Dermis blood vessel endothelial cell (primary cell): ENCODE results near the gene MAS1. TPM values are rescaled to one million over a fixed set of nuclear protein-coding genes. Genes with fewer than 3 reads are reported as not detected.

Experiments used
- DNase-seq: peaks from one replicate; pipeline ENCODE4 v3.0.0; 2010
- total RNA-seq: library from RNA; depleted of rRNA; stranded (reverse); fragments of >200 nt; gene quantifications from 2 replicates; pipeline ENCODE4 v1.2.3, GENCODE V29; 2014

MAS1 gene
- total RNA-seq, 1 donor from 2014 or later = not detected

- no peak for DNase-seq
Observed at GRCh38 chr6:159880412-159880975, 10.3 kb upstream of the MAS1 start.

- DNase-seq = no peak
Observed at GRCh38 chr6:159884720-159885119, 6.1 kb upstream of the MAS1 start.

GRCh38 chr6:159886270-159886669, 4.5 kb upstream of the MAS1 start:
- DNase-seq = no peak

- no peak for DNase-seq
Observed at GRCh38 chr6:159887146-159887545, 3.6 kb upstream of the MAS1 start.

GRCh38 chr6:159887761-159888160, 3.0 kb upstream of the MAS1 start:
- DNase-seq = no peak

GRCh38 chr6:159890201-159890600, 587 bp upstream of the MAS1 start:
- no peak for DNase-seq

GRCh38 chr6:159892053-159892452, 1.3 kb downstream of the MAS1 start:
- no peak for DNase-seq

- no peak for DNase-seq
Observed at GRCh38 chr6:159893064-159893463, 2.3 kb downstream of the MAS1 start.

GRCh38 chr6:159894991-159895390, 4.2 kb downstream of the MAS1 start:
- no peak for DNase-seq

- DNase-seq = no peak
Observed at GRCh38 chr6:159897603-159898002, 6.8 kb downstream of the MAS1 start.

GRCh38 chr6:159898519-159898918, 7.7 kb downstream of the MAS1 start:
- DNase-seq = no peak

- no peak for DNase-seq
Observed at GRCh38 chr6:159899994-159900745, 9.4 kb downstream of the MAS1 start.

- no peak for DNase-seq
Observed at GRCh38 chr6:159902620-159903019, 11.8 kb downstream of the MAS1 start.

- DNase-seq = no peak
Observed at GRCh38 chr6:159904497-159904911, 13.7 kb downstream of the MAS1 start.

GRCh38 chr6:159906400-159906799, 15.6 kb downstream of the MAS1 start:
- DNase-seq = no peak

- DNase-seq = no peak
Observed at GRCh38 chr6:159908535-159908934, 17.7 kb downstream of the MAS1 start.

- no peak for DNase-seq
Observed at GRCh38 chr6:159908979-159909378, 18.2 kb downstream of the MAS1 start.

- no peak for DNase-seq
Observed at GRCh38 chr6:159910342-159910741, 19.6 kb downstream of the MAS1 start.

GRCh38 chr6:159913375-159913774, 22.6 kb downstream of the MAS1 start:
- no peak for DNase-seq

GRCh38 chr6:159913862-159914564, 23.2 kb downstream of the MAS1 start:
- no peak for DNase-seq

- no peak for DNase-seq
Observed at GRCh38 chr6:159914565-159914923, 23.8 kb downstream of the MAS1 start.

- no peak for DNase-seq
Observed at GRCh38 chr6:159915397-159915796, 24.6 kb downstream of the MAS1 start.

- DNase-seq = no peak
Observed at GRCh38 chr6:159916237-159916636, 25.4 kb downstream of the MAS1 start.

GRCh38 chr6:159916752-159917151, 26.0 kb downstream of the MAS1 start:
- DNase-seq = no peak
